Peyer's patch (tissue), 4 donors: Measurements from ENCODE around the gene CADPS2.

Experiments used
- POLR2A ChIP-seq, 2 donors: fragments of 450-650 bp; IDR thresholded peaks; one replicate each; pipeline ENCODE4 v1.5.1; 2017; ENCODE audit warnings: antibody characterized with exemption in 2 of 2, mild to moderate bottlenecking in 2 of 2, moderate library complexity in 2 of 2
- TF ChIP-seq, protein P1 (sequence below), 6 experiments: fragments of 450-650 bp in 4 of 6; fragments of 200-600 bp in 2 of 6; sonication (generic) in 1 of 6; IDR thresholded peaks; one replicate each; pipeline ENCODE4 v1.5.1; 2017 to 2019; ENCODE audit warnings: antibody characterized with exemption in 6 of 6, mild to moderate bottlenecking in 3 of 6, moderate library complexity in 1 of 6

DNA sequence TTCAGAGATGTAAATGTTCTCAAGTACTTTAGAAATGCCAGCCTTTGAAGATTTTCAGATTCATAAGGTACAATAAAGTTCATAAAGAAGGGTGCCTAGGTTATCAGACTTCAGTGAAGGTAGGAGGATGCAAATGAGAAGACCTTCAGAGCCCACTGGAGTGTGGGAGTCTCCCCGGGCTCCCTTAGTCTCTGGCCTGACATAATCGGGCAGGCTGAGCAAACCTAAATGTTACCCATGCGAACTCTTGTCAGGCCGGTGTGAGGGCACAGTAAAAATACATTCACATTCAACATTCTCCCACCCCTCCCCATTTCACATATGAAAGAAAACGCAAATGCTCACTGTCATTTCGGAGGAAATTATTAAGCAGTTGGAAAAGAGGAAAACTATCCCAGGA, 479.1 kb downstream of the CADPS2 start:
- TF ChIP-seq POLR2A (IDR thresholded peaks at IDR 0.05) = no peak
- TF ChIP-seq, protein P1, sequence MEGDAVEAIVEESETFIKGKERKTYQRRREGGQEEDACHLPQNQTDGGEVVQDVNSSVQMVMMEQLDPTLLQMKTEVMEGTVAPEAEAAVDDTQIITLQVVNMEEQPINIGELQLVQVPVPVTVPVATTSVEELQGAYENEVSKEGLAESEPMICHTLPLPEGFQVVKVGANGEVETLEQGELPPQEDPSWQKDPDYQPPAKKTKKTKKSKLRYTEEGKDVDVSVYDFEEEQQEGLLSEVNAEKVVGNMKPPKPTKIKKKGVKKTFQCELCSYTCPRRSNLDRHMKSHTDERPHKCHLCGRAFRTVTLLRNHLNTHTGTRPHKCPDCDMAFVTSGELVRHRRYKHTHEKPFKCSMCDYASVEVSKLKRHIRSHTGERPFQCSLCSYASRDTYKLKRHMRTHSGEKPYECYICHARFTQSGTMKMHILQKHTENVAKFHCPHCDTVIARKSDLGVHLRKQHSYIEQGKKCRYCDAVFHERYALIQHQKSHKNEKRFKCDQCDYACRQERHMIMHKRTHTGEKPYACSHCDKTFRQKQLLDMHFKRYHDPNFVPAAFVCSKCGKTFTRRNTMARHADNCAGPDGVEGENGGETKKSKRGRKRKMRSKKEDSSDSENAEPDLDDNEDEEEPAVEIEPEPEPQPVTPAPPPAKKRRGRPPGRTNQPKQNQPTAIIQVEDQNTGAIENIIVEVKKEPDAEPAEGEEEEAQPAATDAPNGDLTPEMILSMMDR (IDR thresholded peaks at IDR 0.05) = no peak
